Fibroblast of skin of right quadriceps (primary cell): ENCODE results near the gene HSD17B7.
"Not testable (repeated sequence)": the region's sequence is repeated elsewhere in the genome, so short reads cannot be mapped to it uniquely, and the experiment has no call there.

Source experiments
- DNase-seq: peaks from one replicate; pipeline ENCODE4 v3.0.0-alpha.2; 2013

Gene HSD17B7

DNA sequence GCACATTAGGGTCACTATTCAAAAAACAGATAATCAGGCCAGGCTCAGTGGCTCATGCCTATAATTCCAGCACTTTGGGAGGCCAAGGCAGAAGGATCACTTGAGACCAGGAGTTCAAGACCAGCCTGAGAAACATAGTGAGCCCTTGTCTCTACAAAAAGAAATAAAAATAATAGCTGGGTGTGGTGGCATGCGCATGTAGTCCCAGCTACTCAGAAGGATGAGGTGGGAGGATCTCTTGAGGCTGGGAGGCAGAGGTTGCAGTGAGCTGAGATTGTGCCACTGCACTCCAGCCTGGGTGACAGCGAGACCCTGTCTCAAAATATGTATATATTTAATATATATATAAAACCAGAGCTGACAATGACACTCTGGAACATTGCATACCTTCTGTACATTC lies 21.9 kb downstream of the HSD17B7 start:
- DNase-seq: not testable (repeated sequence)

- not testable (repeated sequence) for DNase-seq
Observed at GRCh38 chr1:162818136-162818535, 27.6 kb downstream of the HSD17B7 start.

DNA sequence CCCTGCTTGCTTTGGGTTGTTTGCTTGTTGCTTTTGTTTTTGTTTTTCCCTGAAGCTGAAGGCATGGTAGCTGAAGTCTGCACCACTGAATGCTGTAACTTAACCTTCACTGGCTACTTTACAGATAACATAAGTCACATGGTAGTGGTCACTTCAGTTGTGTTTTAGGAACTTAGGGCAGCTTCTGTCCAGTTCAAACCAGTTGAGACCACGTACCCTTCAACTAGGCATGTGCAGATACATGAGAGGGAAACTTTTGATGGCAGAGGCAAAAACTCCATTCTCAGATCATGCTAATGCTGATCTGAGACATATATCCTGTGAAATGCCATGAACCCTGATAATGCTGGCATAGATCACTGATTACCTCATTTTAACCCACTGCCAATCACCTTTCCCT lies 28.2 kb downstream of the HSD17B7 start:
- DNase-seq: not testable (repeated sequence)

DNA sequence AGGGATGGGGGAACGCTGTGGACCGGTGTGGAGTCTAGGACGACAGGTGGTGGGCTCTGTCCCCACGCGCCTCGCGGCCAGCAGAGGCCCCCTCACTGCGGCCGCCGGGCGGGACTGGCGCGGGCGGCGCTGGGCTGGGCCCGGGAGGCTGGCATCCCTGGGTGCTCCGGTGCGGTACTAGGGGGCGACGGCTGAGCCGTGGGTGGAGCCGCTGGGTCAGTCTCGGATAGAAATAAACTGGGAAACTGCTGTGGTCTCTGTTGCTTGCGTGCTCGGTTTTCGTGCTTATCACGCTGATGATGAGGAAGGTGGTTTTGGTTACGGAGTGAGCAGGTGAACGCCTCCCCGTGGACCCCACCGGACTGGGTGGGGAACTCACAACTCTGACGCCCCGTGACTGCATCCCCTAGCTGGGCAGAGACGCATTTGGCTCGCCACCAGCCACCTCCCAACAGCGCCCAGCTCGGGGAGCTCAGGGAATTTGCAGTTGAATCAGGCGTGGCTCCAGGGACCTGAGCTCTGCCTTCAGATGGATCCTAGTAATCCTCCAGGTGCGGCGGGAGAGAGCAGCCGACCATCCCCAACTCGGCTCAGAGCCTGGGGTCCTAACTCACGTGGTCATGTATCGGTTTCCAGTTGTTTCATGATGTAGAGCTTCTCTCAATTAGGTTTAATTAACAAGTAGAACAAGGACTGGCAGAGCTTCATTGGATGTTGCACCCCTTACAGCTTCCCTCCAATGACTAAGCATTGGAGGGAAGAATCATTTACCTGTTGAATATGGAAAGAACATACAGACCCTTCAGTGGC lies 32.1 kb downstream of the HSD17B7 start:
- no peak for DNase-seq

- no peak for DNase-seq
Observed at GRCh38 chr1:162823231-162823630, 32.7 kb downstream of the HSD17B7 start.

DNA sequence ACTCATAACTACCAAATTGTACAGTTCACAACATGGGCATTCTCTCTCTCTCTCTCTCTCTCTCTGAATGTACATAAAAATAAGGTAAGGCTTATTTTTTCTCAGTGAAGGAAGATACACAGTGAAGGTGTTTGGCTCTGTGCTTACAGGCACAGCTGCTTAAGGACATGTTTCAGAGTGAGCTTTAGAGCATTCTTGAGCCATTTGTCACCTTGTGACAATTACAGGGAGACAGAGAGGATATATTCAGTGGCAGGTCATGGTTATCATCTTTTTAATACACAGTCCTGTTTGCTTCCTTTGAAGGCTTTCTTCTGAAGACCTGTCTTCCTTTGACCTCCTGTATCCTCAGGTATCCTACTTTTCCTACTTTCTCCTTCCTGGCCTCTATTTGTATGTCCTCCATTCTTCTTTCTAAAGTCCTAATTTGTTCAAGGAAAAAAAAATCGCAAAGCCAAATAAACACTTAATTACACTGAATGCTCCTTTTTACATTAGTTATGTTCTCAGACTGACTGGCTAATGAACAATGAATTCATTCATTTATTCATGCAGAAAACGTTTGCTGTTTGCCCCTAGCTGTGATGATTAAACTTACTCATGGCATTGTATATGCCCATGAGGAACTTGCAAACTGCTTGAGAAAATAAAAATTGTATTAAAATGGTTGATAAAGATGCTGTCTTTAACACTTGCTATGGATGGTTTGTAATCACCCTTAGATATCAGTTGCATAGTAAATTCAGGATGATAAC lies 33.4 kb downstream of the HSD17B7 start:
- DNase-seq: no peak

DNA sequence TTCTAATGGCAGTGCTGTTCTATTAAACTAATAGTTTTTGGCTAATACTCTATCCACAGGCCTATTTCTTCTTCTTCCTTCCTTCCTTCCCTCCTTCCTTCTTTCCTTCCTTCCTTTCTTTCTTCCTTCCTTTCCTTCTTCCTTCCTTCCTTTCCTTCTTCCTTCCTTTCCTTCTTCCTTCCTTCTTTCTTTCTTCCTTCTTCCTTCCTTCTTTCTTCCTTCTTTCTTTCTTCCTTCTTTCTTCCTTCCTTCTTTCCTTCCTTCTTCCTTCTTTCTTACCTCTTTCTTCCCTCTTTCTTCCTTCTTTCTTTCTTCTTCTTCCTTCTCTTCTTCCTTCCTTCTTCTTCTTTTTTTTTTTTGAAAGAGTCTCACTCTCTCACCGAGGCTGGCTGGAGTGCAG lies 38.8 kb downstream of the HSD17B7 start:
- no peak for DNase-seq

DNA sequence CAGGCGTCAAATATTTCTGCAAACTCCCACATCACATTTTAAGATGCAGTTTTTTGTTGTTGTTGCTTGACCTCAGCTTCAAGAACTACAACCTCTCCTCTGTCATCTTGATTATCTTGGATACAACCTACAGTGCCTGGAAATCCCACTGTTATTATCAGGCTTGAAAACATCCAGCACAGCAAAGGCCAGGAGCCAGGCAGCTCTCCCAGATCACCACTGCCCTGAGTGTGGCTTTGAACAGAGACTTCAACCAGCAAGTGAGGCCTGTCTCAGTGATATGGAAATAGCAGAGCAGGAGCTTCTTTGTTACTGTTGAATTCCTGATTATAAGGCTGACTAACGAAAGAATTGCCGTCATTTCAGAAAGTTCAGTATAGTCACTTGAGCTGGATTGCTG lies 42.0 kb downstream of the HSD17B7 start:
- DNase-seq: no peak

GRCh38 chr1:162835157-162835899 lies 44.8 kb downstream of the HSD17B7 start:
- DNase-seq: no peak

DNA sequence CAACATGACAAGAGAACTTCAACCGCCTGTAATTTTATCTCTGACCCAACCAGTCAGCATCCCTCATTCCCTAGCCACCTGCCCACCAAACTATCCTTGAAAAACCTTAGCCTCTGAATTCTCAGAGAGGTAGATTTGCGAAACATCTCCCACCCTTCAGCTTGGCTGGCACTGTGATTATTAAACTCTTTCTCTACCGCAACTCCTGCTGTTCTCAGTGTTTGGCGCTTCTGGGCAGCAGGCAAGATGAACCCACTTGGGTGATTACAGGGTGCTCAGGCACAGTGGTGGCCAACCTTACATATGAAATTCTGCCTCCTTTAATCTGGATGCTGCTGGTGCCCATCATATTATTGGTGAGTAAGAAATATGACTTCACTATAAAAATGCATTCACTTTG lies 48.4 kb downstream of the HSD17B7 start:
- no peak for DNase-seq

DNA sequence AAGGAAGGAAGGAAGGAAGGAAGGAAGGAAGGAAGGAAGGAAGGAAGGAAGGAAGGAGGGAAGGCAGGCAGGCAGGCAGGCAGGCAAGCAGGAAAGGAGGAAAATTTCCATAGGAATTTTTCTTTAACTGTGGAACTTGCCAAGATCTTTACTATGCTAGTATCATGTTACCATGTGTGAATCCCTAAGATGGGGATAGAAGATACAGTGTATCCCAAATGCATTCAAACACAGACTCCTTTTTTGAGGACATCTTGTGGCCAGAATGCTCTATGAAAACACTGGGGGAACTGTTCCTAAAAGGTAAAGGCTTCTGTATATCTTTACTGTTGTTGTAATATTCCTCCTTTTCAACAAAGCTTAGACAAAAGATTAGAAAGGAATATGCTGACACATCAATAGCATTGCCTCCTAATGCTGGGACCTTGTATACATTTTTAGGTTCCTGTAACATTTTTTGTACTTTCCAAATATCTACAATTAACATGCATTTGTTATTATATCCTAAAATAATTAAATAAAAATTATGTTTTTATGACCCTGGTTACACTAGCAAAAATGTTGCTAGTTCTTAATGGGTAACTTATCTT lies 49.8 kb downstream of the HSD17B7 start:
- peak; percentile 26 for DNase-seq

- DNase-seq: no peak
Observed at GRCh38 chr1:162844153-162844552, 53.7 kb downstream of the HSD17B7 start.

DNA sequence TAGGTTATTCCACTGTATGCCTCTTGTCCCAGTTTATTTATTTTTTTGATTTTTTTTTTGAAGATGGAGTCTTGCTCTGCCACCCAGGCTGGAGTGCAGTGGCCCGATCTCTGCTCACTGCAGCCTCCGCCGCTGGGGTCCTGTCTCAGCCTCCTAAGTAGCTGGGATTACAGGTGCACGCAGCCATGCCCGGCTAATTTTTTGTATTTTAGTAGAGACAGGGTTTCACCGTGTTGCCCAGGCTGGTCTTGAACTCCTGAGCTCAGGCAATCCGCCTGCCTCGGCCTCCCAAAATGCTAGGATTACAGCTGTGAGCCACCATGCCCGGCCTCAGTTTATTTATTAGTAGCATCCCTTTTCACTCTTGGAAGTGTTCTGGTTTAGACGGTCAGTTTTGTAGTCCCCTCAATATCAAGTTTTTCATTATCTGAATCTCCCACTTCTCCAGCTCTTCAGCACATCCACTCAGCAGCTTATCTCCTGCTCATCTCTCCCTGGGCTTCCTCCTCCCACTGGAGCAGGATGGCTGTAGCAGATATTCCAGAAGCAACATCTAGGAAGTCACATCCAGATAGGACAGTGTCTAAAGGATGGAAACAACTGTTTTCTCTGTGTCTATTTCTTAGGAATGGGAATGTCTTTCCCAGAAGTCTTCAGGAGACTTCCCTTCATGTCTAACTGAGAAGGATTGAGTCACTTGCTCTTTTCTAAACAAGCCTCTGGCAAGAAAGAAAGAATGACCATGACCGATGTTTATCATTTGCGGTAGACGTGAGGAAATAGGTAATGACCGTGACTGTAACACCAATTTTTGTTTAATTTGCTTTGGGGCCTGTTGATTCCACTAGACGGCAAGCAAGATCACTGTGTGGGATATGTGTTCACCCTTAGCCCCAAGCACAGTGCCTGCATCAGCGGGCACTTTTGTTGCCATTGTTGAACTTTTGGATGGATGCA lies 56.0 kb downstream of the HSD17B7 start:
- no peak for DNase-seq

- DNase-seq: peak; percentile 72
Observed at GRCh38 chr1:162847839-162848453, 57.4 kb downstream of the HSD17B7 start.

- DNase-seq: no peak
Observed at GRCh38 chr1:162849711-162850110, 59.2 kb downstream of the HSD17B7 start.

DNA sequence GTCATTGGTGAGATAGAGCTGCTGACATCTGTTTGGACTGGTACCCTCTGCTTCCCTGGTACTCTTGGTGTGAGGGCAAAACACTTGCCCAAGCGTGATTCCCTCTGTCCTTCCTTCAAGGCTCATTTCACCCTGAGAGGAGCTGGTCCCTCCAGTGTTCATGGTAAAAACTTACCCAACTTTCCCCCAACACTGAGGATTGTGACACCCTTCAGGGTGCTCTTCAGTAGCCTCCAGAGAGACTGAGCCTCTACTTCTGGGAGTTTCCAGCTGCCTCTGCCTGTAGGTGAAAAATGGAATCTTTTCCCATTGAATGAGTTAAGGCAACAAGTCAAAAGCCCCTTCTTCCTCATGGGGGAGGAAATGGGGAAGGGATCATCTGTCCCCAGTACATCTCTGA lies 60.8 kb downstream of the HSD17B7 start:
- DNase-seq: no peak

GRCh38 chr1:162854245-162854882 lies 63.9 kb downstream of the HSD17B7 start:
- peak; percentile 72 for DNase-seq

DNA sequence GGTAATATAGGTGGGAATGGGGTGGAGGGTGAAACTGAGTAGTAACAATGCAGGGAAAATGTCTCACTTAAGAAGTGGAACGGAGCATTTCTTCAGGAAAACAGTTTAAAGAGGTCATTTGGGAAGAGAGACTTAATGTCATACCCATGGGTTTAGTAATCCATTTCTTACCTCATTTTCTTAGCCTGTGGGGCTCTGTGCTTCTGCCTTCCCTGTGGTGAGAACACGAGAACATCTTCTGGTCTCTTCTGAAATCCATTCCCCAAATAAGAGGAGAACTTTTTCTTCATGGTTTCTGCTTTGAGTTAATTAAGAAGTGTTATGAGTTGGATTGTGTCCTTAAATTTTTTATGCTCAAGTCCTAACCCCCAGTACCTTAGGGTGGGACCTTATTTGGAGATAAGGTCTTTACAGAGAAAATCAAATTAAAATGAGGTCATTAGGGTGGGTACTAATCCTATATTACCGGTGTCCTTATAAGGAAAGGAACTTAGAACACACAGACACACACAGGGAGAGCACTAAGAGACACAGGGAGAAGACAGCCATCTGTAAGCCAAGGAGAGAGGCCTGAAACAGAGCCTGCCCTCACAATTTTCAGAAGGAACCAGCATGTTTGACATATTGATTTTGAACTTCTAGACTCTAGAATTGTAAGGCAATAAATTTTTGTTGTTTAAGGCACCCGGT lies 65.1 kb downstream of the HSD17B7 start:
- DNase-seq: peak; percentile 37

DNA sequence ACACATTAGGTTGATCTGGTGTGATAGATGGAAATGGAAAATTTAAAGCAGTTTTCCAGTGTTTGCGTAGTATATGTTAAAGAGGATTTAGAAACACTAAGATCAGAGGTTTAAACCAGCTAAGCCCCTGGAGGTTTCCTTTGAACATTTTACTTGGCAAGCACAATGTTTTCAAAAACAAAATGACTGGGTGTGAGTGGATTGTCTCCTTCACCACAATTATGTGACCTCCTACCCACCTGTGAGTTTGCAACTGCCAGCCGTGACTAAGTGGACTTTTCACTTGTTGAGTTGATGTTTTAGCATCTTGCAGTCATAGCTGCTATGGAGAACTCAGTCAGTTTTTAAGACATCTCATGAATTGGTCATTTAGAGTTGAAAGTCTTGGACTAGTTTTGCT lies 65.8 kb downstream of the HSD17B7 start:
- peak; percentile 89 for DNase-seq

- DNase-seq: peak; percentile 36
Observed at GRCh38 chr1:162857850-162858249, 67.3 kb downstream of the HSD17B7 start.
